G401.6 (cell line): ENCODE results near the gene COL19A1.
"Not testable (repeated sequence)": the region's sequence is repeated elsewhere in the genome, so short reads cannot be mapped to it uniquely, and the experiment has no call there.

ENCODE experiments used
- FAIRE-seq: peaks from 2 replicates; lab custom pipeline; 2012; peaks lifted over from hg19 to GRCh38; lab: Jason Lieb, UNC

The COL19A1 gene

GRCh38 chr6:69866351-69866769 is at the start of gene COL19A1:
Gene COL19A1, plus strand, starts transcription at chr6:69866556. Its CDS starts 13,012 bp downstream, at chr6:69879568.
- no peak for FAIRE-seq

- FAIRE-seq, result no peak
Measured at GRCh38 chr6:69816569-69816968, 49.8 kb upstream of the COL19A1 start.

- FAIRE-seq, result no peak
Measured at GRCh38 chr6:69817358-69817757, 49.0 kb upstream of the COL19A1 start.

GRCh38 chr6:69818223-69818930 is 48.0 kb upstream of the COL19A1 start:
- FAIRE-seq, result no peak

DNA sequence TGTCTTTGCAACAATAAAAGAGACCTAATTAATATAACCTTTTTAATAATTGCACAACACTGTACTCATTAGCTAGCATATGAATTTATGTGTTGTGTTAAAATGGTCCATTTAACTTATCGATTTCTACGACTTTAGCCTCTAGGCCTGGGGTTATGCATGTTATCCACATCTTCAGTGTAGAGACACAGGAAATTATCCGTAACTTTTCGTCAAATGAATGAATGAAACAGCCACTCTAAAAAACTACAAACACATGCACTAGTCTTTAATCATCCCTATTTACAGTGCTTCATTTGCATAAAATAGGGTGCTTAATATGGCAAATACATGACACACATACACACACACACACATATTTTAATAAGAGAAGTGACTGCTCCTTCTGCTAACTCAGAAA is 47.2 kb upstream of the COL19A1 start:
- FAIRE-seq, result no peak

DNA sequence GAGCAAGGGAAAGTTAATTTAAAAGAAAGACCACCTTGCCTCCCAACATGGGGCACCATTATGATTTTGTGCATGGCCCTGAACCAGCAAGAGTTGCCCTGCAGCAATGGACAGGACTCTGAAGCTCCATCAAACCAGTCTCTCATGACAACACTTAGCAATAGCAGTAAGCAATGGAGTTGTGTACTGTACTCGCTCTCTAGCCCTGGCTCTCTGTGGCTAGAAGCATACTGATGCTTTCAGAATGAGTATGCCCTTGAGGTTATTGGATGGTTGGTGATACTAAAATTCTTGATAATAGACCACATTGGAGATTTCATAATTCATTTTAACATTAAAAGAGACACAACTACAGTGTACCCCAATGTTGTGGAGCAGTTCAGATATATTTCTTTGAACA is 46.3 kb upstream of the COL19A1 start:
- FAIRE-seq, result no peak

DNA sequence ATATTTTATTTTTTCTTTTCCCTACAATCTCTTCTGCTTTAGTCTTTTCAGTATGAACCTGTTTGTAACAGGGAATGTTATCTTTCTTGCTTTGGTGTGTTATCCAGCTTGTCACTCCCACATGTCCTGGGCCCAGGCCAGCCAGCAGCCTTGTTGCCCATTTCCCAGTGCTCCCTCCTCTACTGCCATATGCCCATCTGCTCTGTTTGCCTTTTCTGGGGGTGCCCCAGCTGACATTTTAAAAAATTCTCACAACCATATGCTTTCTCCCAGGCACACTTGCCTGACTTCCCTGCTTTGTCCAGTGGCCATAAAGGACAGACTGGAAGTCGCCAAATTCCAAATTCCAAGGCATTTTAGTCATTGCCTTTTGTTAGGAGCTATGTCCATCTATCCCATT is 45.9 kb upstream of the COL19A1 start:
- FAIRE-seq, result no peak

DNA sequence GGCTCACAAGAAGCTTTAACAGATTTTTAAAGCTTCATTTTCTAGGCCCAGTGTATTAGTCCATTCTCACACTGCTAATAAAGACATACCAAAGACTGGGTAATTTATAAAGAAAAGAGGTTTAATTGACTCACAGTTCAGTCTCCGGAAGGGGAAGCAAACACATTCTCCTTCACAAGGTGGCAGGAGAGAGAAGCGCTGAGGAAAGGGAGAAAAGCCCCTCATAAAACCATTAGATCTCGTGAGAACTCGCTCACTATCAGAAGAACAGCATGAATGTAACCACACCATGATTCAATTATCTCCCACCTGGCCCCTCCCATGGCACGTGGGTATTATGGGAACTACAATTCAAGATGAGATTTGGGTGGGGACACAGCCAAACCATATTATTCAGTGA is 42.0 kb upstream of the COL19A1 start:
- not testable (repeated sequence) for FAIRE-seq

GRCh38 chr6:69825904-69826303 is 40.5 kb upstream of the COL19A1 start:
- FAIRE-seq, result no peak

GRCh38 chr6:69827276-69827893 is 39.0 kb upstream of the COL19A1 start:
- no peak for FAIRE-seq

DNA sequence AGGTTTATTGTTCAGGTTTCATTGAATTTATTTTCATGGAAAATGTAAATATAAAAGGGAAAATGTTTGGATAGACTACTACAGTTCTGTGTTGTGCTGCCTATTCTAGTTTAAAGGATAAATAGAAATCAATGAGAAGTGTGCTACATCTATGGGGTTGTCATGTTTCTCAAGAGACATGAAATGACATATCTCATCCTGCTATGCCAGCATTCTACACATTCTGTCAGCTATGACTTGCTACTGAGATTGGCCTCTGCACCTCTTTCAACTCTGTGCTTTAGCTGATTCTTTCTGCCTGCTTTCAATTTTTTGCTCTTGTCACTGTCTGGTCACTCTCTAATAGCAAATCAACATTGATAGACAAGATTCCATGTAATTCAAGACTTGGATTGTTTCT is 33.8 kb upstream of the COL19A1 start:
- no peak for FAIRE-seq

DNA sequence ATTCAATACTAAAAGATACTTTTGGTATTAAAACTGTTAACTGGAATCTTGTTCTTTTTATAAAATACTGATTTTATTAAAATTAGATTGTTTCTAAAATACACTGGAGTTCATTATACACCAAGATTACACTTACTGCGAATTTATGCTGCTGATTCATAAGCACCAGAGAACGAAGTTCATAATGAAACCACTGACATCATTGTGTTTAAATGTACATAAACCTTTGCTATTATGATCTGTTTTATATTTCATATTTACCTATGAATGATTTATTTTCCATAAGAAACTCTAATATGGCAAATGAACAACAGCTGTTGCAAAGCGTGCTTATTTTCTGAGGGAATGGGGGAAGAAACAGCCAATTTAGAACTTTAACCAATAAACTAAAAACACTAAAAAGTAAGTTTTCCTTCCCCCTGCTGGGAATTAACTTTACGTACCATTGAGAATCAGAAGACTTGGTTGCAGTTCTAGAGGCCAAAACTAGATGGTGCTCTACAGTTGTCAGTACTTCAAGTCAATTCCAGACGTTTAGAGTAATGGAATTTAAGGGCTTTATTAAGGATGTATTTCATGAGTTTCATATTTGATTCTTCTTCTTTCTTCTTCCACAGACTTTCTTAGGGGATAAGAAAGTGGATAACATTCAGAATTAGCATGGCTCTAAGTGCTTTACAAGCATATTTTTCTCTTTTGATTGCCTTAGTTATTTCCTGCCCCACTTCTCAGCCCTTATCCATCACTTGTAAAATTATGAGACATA is 30.8 kb upstream of the COL19A1 start:
- FAIRE-seq, result peak; percentile 89

GRCh38 chr6:69841862-69842261 is 24.5 kb upstream of the COL19A1 start:
- FAIRE-seq, result no peak

DNA sequence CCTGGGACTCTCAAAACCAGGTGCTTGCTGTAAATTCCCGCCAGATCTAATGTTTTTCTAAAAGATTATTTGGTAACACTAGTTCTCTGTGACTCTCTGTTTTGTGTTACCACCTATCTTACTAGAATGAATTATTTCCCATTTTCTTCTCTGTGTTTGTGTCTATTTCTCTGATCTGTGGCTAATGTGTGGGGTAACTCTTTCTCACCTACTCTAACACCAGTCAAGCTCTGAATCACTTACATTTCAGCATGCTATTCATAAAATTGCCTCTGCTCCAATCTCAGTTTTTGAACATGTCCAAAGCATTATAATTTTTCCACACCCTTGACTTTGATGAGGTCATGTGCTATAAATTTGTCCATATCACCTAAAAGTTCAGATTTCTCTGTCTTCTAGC is 23.2 kb upstream of the COL19A1 start:
- no peak for FAIRE-seq

DNA sequence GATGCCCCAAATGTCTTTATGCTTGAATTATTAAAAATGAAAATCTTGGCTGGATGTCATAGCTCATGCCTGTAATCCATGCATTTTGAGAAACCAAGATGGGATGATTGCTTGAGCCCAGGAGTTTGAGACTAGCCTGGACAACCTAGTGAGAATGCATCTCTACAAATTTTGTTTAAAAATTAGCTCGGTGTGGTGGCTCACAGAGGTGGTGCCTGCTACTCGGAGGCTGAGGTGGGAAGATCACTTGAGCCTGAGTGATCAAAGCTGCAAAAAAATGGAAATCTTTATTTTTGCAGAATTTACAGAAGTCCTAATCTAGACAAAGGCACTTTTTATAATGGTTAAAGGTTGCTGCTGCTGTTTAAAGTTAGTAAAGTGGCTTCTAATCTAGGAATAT is 20.0 kb upstream of the COL19A1 start:
- no peak for FAIRE-seq

GRCh38 chr6:69846770-69847491 is 19.4 kb upstream of the COL19A1 start:
- FAIRE-seq, result no peak

DNA sequence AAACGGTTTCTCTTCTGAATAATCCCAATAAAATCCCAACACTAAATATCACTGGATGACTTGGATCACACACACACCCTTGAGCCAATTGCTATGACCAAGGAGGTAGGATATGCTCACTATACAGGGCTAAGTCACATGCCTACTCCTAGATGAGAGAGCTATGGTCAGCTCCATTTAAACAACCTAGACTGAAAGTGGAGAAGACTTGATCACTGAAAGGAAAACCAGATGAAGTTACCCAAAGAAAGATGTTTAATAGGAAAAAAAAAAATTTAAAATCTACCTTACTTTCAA is 18.9 kb upstream of the COL19A1 start:
- FAIRE-seq, result no peak

DNA sequence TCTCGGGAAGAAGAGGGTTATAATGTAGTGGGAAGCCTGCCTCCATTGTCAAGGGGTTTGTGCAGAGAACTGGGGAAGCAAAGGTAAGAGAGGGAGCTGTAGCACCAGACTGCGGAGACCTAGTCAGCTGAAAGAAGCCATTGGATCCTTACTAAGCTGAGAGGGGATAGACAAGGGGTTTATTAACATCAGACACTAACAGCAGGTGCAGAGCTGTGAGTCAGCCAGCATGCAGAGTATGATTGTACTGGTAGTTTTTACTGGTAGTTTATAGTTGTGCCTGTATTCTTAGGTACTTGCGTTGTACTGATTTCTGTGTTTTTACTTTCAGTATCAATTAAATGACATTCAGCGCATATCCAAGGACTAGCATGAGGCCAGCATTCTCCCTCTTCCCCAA is 17.8 kb upstream of the COL19A1 start:
- FAIRE-seq, result no peak

GRCh38 chr6:69852706-69853105 is 13.7 kb upstream of the COL19A1 start:
- FAIRE-seq, result no peak

- no peak for FAIRE-seq
Measured at GRCh38 chr6:69861986-69862385, 4.4 kb upstream of the COL19A1 start.

GRCh38 chr6:69863766-69864165 is 2.6 kb upstream of the COL19A1 start:
- no peak for FAIRE-seq

- FAIRE-seq, result no peak
Measured at GRCh38 chr6:69865126-69865525, 1.2 kb upstream of the COL19A1 start.
